ELF-1 (cell line): ENCODE results near the gene CDH4.
"Not testable (repeated sequence)": the region's sequence is repeated elsewhere in the genome, so short reads cannot be mapped to it uniquely, and the experiment has no call there.

Experiments
- DNase-seq: peaks from one replicate; pipeline ENCODE4 v3.0.0-alpha.2; 2016; ENCODE audit warnings: low read depth, low spot score

CDH4 gene

GRCh38 chr20:61971595-61971994 is 719.5 kb downstream of the CDH4 start:
- DNase-seq: not testable (repeated sequence)

DNA sequence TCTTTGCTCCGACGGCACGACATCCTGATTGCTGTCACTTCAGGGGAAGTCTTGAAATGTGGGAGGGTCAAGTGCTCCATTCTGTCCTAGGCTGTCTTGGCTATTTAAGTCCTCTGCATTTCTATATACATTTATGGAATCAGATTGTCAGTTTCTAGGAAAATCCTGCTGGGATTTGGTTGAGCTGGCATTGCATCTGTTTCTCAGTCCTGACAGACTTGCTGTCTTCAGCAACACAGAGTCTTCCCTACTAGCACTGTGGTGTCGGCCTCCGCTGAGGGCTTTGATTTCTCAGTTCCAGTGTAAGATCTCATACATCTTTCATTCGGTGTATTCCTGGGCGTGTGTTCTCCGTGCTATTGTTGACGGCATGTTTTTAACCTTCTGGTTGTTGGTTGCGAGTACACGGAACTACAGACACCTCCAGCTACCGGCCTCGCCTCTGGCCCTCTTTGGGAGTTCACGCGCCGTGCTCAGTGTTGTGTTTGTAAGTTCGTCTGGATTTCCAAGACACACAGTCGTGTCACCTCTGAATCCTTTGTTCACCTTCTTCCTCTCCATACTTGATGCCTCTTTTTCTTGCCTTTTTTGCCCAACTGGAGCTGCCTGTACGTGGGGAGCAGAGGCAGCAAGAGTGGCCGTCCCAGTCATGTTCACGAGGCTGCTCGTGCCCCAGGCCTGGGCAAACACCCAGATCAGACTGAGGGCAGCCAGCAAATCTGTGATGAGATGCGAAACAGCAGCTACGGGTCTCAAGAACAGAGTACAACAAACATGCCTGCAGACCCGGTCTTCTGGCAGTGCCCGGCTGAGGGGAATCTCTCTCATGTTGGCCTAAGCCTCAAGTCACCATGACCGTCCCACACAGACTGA is 720.8 kb downstream of the CDH4 start:
- no peak for DNase-seq

GRCh38 chr20:61973515-61974356 is 721.7 kb downstream of the CDH4 start:
- DNase-seq: no peak

GRCh38 chr20:61974357-61974665 is 722.2 kb downstream of the CDH4 start:
- DNase-seq: no peak

DNA sequence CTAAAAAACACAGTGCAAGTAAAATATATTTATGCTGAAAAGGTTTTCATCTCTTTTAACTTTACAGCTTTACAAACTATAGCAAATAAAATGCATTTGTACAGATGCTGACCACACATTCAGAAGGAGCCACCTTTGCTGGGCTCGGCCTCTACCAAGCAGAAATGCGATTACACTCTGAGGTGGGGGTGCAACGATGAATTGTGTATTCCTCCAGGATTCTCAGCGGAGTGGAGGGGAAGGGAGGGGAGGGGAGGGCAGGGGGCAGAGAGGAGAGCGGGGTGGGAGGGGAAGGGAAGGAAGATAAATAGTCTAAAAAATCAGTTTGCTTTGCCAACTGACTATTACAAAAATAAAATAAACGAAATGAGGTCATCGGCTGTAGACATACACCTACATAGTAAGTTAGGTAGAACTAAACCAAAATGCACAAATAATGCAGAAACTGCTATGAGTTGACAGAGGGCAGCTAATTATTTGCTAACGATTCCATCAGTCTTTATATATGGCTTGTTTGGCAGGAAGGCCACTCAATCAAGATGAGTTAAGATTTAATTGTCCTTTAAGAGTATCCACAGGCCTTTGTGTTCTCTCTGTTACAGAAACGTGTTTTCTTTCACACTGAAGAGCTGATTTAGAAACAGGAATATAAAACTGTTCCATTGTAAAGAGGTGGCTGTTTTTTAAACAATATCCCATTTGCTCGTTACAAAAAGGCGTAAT is 723.5 kb downstream of the CDH4 start:
- no peak for DNase-seq

GRCh38 chr20:61976263-61976643 is 724.2 kb downstream of the CDH4 start:
- DNase-seq: no peak

DNA sequence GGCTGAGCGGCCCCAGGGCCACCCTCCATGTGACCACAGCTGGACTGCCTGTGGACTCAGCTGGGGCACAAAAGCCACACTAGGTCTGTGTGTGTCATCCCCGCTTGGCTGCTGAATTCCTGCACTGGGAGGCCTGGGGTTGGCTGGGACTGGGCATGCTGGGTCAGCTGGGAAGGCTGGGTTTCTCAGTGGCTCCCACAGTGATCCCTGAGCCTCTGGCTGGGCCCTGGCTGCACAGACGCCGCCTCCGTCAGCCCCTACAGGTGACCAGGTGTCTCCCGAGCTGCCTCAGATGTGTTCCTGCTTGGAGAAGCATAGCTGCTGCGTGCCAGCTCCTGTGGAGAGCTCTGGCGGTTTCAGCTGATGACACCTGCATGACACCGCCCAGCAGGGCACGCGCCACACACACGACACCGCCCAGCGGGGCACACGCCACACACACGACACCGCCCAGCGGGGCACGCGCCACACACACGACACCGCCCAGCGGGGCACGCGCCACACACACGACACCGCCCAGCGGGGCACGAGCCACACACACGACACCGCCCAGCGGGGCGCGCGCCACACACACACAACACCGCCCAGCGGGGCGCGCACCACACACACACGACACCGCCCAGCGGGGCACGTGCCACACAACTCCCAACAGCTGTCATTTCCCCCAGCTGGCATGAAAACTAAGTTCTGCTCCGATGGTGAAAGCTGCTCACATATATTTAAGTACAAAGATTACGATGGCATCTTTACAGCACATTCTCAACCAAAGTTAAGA is 724.8 kb downstream of the CDH4 start:
- DNase-seq: no peak

- DNase-seq: no peak
Observed at GRCh38 chr20:61977419-61977786, 725.3 kb downstream of the CDH4 start.

- no peak for DNase-seq
Observed at GRCh38 chr20:61978491-61978890, 726.4 kb downstream of the CDH4 start.

GRCh38 chr20:61979090-61979489 is 727.0 kb downstream of the CDH4 start:
- DNase-seq: no peak

GRCh38 chr20:61979701-61980635 is 727.9 kb downstream of the CDH4 start:
- no peak for DNase-seq

DNA sequence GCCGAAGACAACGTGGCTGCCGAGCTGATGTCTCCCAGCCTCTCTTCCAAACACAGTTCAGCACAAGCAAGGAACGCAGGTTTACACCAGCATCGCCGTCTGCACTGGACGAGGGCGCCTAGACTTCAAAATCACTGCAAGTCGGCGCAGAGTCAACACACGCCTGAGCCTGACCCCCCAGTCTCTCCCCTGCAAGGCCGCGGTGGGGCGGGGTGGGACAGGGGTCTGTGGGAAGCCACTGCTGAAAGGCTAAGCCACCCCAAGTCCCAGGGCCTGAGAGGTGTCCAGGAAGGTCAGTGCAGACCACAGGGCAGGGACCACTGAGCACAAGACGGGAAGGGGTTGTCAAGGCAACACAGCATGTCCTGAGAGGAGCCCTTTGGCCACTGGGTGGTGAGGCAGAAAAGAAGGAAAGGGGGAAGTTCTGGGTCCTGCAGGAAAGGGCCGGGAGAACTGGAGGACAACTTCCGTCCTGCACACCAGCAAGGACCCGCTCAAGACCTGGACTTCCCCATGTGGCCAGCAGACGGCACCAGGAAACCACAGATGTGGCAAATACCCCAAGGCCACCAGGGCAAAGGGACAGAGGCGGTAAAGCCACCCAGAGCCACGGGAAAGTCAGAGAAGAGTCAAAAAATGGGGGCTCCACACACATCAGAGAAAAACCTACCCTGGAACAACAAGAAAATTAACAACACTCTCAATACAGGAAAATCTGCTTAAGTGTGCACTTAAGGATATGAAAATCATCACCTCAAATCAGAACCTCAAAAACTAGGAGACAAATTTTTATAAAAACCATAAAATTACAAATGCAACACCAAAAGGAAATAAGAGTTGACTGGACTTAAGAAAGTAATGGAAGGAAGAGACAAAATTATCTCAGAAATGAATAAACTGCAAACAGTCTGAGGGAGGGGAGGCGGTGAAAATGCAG is 728.9 kb downstream of the CDH4 start:
- peak; percentile 39 for DNase-seq

DNA sequence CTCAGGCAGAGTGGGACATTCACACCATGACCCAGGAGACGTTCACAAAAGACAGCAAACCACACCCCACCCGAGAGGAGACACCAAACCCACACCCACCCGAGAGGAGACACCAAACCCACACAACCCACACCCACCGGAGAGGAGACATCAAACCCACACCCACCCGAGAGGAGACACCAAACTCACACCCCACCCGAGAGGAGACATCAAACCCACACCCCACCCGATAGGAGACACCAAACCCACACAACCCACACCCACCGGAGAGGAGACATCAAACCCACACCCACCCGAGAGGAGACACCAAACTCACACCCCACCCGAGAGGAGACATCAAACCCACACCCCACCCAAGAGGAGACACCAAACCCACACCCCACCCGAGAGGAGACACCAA is 729.6 kb downstream of the CDH4 start:
- not testable (repeated sequence) for DNase-seq

- no peak for DNase-seq
Observed at GRCh38 chr20:61982191-61982950, 730.3 kb downstream of the CDH4 start.

DNA sequence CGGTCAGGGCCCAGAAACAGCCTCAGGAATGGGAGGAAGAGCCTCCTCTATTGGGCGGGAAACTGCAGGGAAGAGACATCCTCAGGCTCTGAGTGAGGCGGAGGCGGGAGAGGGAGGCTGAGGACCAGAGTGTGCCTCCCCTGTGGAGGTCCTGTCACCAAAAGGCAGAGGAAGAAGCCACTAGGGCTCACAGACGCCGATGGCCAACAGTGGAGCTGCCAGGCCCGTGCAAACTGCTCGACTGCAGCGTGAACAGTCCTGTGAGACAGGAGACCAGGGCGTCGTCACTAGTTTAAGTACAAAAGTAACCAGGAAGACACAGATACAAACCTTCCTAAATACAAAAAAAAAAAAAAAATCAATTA is 730.9 kb downstream of the CDH4 start:
- DNase-seq: no peak

- no peak for DNase-seq
Observed at GRCh38 chr20:61983965-61984364, 731.9 kb downstream of the CDH4 start.

DNA sequence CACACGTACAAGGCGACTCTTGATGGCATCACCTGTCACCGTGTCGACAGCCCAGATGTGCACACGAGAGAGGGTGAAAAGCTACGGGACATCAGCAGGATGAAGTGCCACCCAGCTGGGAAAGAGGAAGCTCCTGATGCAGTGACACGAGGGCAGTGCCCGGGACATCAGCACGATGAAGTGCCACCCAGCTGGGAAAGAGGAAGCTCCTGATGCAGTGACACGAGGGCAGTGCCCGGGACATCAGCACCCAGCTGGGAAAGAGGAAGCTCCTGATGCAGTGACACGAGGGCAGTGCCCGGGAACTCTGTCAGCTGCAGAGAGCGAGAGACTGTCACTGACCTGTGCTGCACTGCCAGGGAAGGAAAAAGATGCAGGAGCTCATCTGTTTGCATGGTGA is 732.4 kb downstream of the CDH4 start:
- DNase-seq: not testable (repeated sequence)

DNA sequence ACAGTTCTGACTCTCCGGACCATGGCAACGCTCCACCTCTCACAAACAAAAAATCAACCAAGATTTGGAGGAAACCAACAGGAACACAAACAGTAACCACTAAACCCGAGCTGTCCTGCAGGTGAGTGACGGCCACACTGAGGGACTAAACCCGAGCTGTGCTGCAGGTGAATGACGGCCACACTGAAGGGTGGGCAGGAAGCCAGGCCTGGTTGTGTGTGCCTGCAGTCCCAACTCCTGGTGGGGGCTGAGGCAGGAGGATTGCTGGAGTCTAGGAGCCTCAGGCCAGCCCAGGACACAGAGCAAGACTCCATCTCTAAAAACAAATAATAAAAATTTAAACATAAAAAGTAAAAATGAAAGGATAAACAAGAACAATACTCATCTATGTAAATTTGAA is 733.0 kb downstream of the CDH4 start:
- DNase-seq: no peak
